Measurements from ENCODE around the gene ZFAND6.
A peak's percentile ranks its signal among the peaks of the same experiment; 100 is the strongest.

The ZFAND6 gene

GRCh38 chr15:80052597-80053304 is 6.7 kb upstream of the ZFAND6 start:
- DNase-seq (ENCODE audit: low read depth), result no peak

DNA sequence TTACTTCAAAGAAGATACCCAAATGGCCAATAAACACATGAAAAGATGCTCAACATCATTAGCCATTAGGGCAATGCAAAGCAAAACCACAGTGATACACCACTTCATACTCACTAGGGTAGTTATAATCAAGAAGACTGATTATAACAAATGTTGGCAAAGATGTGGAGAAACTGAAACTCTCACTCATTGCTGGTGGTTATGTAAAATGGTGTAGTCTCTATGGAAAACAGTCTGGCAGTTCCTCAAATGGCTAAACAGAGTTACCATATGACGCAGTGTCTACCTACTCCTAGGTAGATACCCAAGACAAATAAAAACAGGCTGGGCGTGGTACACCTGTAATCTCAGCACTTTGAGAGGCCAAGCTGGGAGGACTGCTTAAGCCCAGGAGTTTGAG is 3.5 kb upstream of the ZFAND6 start:
- no peak for DNase-seq (ENCODE audit: low read depth)

- no peak for DNase-seq (ENCODE audit: low read depth)
These were observed 1.4 kb upstream of the ZFAND6 start for GRCh38 chr15:80058044-80058443.

DNA sequence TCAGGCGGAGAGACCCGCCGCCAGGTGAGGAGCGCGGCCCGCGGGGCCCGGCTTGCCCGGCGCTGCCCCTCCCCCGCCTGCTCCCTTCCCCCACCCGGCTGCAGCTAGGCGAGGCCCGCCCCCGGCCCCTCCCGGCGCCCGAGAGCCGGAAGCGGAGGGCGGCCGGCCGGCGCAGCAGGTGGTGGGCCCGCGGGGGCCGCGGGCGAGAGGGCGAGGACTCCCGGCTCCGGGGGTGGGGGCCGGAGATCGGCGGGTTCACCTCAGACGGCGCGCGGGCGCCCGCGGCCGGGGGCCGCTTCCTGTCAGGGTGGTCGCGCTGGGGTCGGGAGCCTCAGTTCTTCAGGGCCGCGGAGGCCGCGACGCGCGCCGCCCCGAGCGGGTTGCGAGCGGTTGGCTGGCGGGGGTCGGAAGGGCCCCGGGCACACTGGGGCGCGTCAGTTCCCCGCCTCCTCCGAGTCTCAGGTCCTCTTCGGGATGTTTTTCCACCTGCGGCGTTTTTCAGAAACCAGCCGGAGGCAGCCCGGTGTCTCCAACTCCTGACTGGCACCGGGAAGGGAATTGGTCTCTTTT is 395 bp downstream of the ZFAND6 start:
- peak; percentile 60 for DNase-seq (ENCODE audit: low read depth)

DNA sequence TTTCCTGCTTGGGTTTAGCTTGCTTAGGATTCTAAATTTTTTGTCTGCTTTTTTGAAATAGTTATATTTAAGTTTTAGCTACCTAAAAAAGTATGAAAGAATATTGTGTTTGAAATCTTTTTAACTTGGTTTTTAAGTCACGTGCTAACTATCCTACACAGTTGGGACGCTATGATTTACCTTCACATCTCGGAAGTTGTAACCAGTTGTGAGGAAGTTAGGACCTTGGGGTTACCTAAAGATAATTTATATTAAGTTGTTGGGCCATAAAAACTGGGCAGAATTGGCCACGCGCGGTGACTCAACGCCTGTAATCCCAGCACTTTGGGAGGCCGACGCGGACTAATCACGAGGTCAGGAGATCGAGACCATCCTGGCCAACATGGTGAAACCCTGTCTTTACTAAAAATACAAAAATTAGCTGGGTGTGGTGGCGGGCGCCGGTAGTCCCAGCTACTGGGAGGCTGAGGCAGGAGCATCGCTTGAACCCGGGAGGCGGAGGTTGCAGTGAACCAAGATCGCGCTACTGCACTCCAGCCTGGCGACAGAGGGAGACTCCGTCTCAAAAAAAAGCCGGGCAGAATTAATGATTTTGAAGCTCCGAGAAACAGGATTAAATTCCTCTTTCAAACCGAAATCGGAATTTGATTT is 1.0 kb downstream of the ZFAND6 start:
- peak; percentile 6 for DNase-seq (ENCODE audit: low read depth)

- DNase-seq (ENCODE audit: low read depth), result no peak
These were observed 2.1 kb downstream of the ZFAND6 start for GRCh38 chr15:80061582-80061981.

- DNase-seq (ENCODE audit: low read depth), result no peak
These were observed 7.4 kb downstream of the ZFAND6 start for GRCh38 chr15:80066912-80067311.

GRCh38 chr15:80068578-80068977 is 9.1 kb downstream of the ZFAND6 start:
- DNase-seq (ENCODE audit: low read depth), result no peak

DNA sequence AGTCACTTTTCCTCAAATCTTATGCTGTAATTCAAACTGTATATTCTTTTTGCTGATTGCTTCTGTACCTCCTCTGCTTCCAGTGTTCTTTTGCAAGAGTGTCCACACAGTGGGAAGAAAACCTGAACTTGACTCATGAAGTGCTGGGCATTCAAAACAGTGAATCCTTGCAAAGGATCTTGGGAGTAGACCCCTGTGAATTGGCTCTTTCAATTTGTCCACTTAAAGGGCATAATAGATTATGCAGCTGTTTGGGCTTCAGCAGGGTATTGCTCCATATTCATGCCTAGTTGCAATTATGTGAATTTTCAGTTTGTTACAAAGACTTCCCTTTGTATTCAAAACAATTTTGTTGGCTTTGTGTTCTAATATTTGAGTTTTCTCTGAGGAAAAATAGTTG is 11.4 kb downstream of the ZFAND6 start:
- DNase-seq (ENCODE audit: low read depth), result no peak

DNA sequence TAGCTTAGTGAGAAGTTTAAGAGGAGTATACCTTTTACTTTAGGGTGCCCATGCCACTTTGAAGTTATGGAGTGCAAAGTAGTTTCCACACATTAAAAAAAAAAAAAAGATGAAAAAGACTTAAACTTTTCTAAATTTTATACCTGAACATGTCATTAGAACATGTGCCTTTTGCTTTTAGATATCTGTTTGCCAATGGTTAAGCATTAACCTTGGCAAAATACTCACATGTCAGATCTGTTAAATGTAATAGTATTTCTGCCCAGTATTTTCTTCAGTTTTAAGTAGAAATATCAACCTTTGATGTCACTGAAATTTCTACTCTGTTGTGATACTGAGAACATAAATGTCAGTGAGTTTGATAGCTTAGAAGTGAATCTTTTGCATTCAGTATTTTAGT is 12.2 kb downstream of the ZFAND6 start:
- no peak for DNase-seq (ENCODE audit: low read depth)

DNA sequence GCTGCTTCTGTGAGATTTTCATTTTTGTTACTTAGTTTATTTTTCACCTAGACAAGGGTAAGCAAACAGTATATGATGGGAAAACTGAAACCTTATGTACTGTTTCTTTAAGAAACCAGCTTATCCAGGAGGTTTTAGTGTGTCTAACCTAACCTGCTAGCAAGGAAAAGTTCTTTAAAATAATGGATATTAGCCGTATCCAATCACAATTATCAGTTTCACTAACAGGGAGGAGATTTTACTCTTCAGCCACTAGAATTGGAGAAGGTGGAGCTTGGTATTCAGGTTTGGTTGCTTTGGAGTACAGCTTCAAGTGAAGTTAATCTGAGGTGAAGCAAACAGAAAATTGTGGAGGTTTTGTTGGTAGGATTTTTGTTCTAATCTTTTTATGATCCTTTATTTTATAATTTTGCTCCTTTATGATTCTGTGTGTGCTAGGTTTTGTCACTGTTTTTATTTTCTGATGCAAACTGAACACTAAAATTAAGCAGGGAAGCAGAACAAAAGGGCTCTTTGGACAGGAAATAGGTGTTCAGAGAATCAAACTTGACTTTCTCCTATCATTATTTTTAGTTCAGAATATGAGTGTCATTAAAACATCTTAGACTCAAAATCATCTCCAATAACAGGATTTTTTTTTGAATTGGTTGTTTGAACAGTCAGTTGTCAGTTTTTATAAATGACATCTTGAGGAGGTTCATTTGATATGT is 13.0 kb downstream of the ZFAND6 start:
- no peak for DNase-seq (ENCODE audit: low read depth)

GRCh38 chr15:80073197-80073596 is 13.7 kb downstream of the ZFAND6 start:
- DNase-seq (ENCODE audit: low read depth), result no peak

GRCh38 chr15:80076321-80077318 is 17.1 kb downstream of the ZFAND6 start:
- DNase-seq (ENCODE audit: low read depth), result no peak

GRCh38 chr15:80081390-80081789 is 21.9 kb downstream of the ZFAND6 start:
- DNase-seq (ENCODE audit: low read depth), result no peak

GRCh38 chr15:80087104-80087503 is 27.6 kb downstream of the ZFAND6 start:
- no peak for DNase-seq (ENCODE audit: low read depth)

GRCh38 chr15:80090041-80090440 is 30.6 kb downstream of the ZFAND6 start:
- DNase-seq (ENCODE audit: low read depth), result no peak

GRCh38 chr15:80090879-80091503 is 31.5 kb downstream of the ZFAND6 start:
- no peak for DNase-seq (ENCODE audit: low read depth)

- DNase-seq (ENCODE audit: low read depth), result no peak
These were observed 34.5 kb downstream of the ZFAND6 start for GRCh38 chr15:80093854-80094418.

DNA sequence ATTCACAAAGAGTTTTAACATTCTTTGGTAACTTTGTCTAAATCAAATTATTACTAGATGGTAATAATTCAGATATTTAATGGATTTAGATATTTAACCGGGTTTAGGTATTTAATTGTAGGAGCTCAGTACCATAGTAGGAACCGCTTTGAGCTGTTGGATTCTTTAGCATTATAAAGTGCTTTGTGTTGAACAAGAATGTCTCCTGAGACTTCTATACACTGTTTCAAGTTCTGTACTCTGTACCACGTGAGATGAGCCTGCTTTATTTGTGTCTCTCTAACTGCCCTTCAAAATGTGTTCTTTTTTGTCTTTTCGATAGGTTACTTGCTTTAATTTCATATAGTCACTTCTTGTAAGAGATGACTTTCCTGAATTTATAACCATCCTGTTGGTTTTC is 36.0 kb downstream of the ZFAND6 start:
- DNase-seq (ENCODE audit: low read depth), result no peak

DNA sequence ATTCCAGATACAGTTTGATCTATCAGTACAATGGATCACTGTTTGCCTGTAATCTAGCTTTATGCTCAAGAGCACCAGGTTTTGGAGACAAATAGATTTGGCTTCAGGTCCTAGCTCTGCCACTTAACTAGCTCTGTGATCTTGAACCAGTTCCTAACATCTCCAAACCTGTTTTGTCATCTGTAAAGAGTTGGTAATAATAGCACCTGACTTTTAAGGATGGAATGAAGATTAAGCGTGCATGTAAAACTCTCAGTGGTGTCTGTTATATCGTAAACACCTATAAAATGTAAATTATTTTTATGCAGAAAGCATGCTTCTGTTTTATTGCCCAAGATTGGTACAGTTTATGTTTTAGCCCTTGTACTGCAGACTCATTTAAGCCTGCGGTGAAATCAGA is 36.5 kb downstream of the ZFAND6 start:
- DNase-seq (ENCODE audit: low read depth), result no peak

DNA sequence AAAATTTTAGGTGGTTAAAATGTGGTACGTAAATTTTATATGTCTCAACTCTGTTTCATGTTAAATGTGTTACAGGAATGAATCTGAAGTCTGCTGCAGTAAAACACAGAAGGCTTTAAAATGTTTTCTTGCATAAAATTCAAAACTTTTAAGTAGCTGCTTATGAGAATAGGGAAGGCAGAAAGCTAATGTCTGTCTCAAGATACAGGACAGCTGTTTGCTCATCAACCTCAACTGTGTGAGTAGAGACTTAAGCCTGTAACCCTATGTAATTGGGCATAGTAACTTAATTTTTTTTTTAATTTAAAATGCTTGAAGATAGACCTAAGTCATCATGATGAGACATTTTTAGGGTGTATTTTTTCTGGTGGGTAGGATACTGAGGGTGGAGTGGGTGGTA is 38.9 kb downstream of the ZFAND6 start:
- no peak for DNase-seq (ENCODE audit: low read depth)
